Prostate gland (tissue), 2 donors: ENCODE data around the gene LGALS3BP.

ENCODE experiments used
- POLR2A ChIP-seq: fragments of 450-650 bp; IDR thresholded peaks from one replicate; pipeline ENCODE4 v1.6.1; 2016; ENCODE audit warnings: antibody characterized with exemption, mild to moderate bottlenecking
- TF ChIP-seq, protein P1 (sequence below), 4 experiments: fragments of 200-600 bp in 2 of 4; fragments of 450-650 bp in 2 of 4; sonication (generic) in 2 of 4; IDR thresholded peaks; 1 replicate in 3 of 4; 2 replicates in 1 of 4; pipeline ENCODE4 v1.5.1; 2016 to 2019; ENCODE audit warnings: antibody characterized with exemption in 4 of 4, mild to moderate bottlenecking in 2 of 4, moderate library complexity in 2 of 4

DNA sequence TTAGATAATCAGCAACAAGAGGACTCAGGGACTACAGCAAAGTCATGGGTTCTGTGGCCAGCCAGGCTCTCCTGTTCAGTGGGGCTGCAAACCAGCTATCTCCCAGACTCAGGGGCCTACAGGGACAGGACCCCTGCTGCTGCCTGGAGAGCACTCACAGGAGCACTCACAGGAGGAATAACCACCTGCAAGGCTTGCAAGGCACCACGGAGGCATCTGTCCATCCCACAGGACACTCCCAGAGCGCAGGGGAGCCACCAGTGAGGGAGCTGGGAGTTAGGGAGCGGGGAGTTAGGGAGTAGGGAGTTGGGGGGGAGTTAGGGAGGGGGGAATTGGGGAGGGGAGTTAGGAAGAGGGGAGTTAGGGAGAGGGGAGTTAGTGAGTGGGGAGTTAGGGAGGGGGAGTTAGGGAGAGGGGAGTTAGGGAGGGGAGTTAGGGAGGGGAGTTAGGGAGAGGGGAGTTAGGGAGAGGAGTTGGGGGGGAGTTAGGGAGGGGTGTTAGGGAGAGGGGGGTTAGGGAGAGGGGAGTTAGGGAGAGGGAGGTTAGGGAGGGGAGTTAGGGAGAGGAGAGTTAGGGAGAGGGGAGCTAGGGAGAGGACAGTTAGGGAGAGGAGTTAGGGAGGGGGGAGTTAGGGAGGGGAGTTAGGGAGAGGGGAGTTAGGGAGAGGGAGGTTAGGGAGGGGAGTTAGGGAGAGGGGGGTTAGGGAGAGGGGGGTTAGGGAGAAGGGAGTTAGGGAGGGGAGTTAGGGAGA lies 24.1 kb upstream of the LGALS3BP start:
- TF ChIP-seq, protein P1, sequence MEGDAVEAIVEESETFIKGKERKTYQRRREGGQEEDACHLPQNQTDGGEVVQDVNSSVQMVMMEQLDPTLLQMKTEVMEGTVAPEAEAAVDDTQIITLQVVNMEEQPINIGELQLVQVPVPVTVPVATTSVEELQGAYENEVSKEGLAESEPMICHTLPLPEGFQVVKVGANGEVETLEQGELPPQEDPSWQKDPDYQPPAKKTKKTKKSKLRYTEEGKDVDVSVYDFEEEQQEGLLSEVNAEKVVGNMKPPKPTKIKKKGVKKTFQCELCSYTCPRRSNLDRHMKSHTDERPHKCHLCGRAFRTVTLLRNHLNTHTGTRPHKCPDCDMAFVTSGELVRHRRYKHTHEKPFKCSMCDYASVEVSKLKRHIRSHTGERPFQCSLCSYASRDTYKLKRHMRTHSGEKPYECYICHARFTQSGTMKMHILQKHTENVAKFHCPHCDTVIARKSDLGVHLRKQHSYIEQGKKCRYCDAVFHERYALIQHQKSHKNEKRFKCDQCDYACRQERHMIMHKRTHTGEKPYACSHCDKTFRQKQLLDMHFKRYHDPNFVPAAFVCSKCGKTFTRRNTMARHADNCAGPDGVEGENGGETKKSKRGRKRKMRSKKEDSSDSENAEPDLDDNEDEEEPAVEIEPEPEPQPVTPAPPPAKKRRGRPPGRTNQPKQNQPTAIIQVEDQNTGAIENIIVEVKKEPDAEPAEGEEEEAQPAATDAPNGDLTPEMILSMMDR (IDR thresholded peaks at IDR 0.05), result no peak
- no peak for TF ChIP-seq POLR2A
